Panc1 (cell line): ENCODE results near the gene STAU1.

Experiments used
- CTCF ChIP-seq: fragments of 450-650 bp; IDR thresholded peaks from 2 replicates; pipeline ENCODE4 v1.5.1; 2017; ENCODE audit warnings: mild to moderate bottlenecking
- POLR2AphosphoS5 ChIP-seq: IDR thresholded peaks from 2 replicates; pipeline ENCODE4 v1.6.1; 2012; ENCODE audit warnings: mild to moderate bottlenecking, low read depth, low read length, moderate library complexity
- REST ChIP-seq, 2 experiments: IDR thresholded peaks; 2 replicates each; pipeline ENCODE4 v1.6.1; 2011 to 2012; ENCODE audit warnings: low read depth in 2 of 2, control low read depth in 1 of 2, low read length in 1 of 2, mild to moderate bottlenecking in 1 of 2, moderate library complexity in 1 of 2; ENCODE audit not compliant: insufficient read depth in 1 of 2
- SIN3A ChIP-seq: IDR thresholded peaks from 2 replicates; pipeline ENCODE4 v1.6.1; 2012; ENCODE audit warnings: low read depth, mild to moderate bottlenecking, low read length, moderate library complexity, borderline replicate concordance; ENCODE audit not compliant: insufficient read depth
- TCF7L2 ChIP-seq: IDR thresholded peaks from 2 replicates; pipeline ENCODE4 v1.6.1; 2011; ENCODE audit warnings: mild to moderate bottlenecking, low read depth, low read length, inconsistent platforms

- TF ChIP-seq REST (IDR thresholded peaks at IDR 0.05; ENCODE audit: insufficient read depth in 1 of 2, low read depth in 2 of 2, low read length in 1 of 2) (no peak), CTCF (no peak), SIN3A (no peak), POLR2AphosphoS5 (no peak), TCF7L2 (no peak)
Measured at GRCh38 chr20:49186535-49187329, 1.4 kb downstream of the STAU1 start.
